ENCODE results near the gene ANXA2R. TPM values are rescaled to one million over a fixed set of nuclear protein-coding genes. Genes with fewer than 3 reads are reported as not detected.

The ANXA2R gene
- total and polyA plus RNA-seq, 9 of the 15 experiments (the other 6 are each of a cell fraction or from before 2014, with no cell fraction given), result 2.1 to 4.8 (median 3.4) TPM

GRCh38 chr5:43017428-43017815, 22.7 kb downstream of the ANXA2R start:
- no peak overlapping the region for H3K9ac ChIP-seq (ENCODE audit: insufficient read depth in 1 of 2, low read depth in 2 of 2, low read length in 2 of 2)
- H3K4me2 ChIP-seq (ENCODE audit: insufficient read depth, low read length), result no peak overlapping the region
- no peaks in the 10 kb centered on the region for H3K36me3 ChIP-seq (ENCODE audit: control insufficient read depth, insufficient read depth, low read length)
- H3K9me3 ChIP-seq (replicated peaks; ENCODE audit: control insufficient read depth, insufficient read depth, low read depth, low read length), result peaks cover 12% of the 10 kb centered on the region
- in situ Hi-C loops (cut with MboI), result no loop called here
- H2AFZ ChIP-seq (ENCODE audit: low read depth, low read length), result no peak overlapping the region
- intact Hi-C loops (cut with micrococcal nuclease), result no loop called here
- ChIA-PET CTCF (ENCODE audit: low intra/inter-chr PET ratio) (no interaction called here), POLR2A (interaction anchor here (1.4 kb wide), 1 partner anchor 13 kb away, joined by 4 read pairs; no protein-coding TSS in a partner anchor)
- 90% methylated on average over 13 of the region's 13 CpGs for WGBS (ENCODE audit: insufficient coverage, low coverage, missing lambda C conversion rate)
- no peaks in the 10 kb centered on the region for H3K9me1 ChIP-seq (ENCODE audit: control insufficient read depth, insufficient read depth, low read length)
- H4K20me1 ChIP-seq (replicated peaks; ENCODE audit: control insufficient read depth, insufficient read depth, low read length), result no peaks in the 10 kb centered on the region
- no TSS peak for BruUV-seq (replicated peaks)
- H3K79me2 ChIP-seq (ENCODE audit: control insufficient read depth, insufficient read depth, low read length), result no peaks in the 10 kb centered on the region
- no peak for ATAC-seq
- no peak for FAIRE-seq
- H3K4me1 ChIP-seq (replicated peaks in 1 of 2; ENCODE audit: control insufficient read depth in 2 of 2, insufficient read depth in 2 of 2, low read length in 2 of 2), result peaks cover 0 to 5% of the 10 kb centered on the region in 2 experiments; a peak in 2 of 5 replicates
- no peaks in the 10 kb centered on the region for H3K27me3 ChIP-seq (ENCODE audit: control insufficient read depth in 2 of 2, insufficient read depth in 2 of 2, low read length in 2 of 2)
- H3K27ac ChIP-seq (ENCODE audit: extremely low read depth, low read depth, low read length), result no peak overlapping the region
- no peak overlapping the region for H3K4me3 ChIP-seq
- no peak for DNase-seq (ENCODE audit: extremely low read depth in 1 of 4, low spot score in 3 of 4)
- TF ChIP-seq ZNF512 (tag; IDR thresholded peaks at IDR 0.05) (no peak), ZNF445 (CRISPR knock-in tag; IDR thresholded peaks at IDR 0.05; ENCODE audit: low read depth) (no peak), ASH1L (IDR thresholded peaks at IDR 0.05; ENCODE audit: borderline replicate concordance, low read depth, partially characterized antibody) (no peak), ZNF780A (CRISPR knock-in tag; IDR thresholded peaks at IDR 0.05) (no peak), RERE (CRISPR knock-in tag; IDR thresholded peaks at IDR 0.05; ENCODE audit: borderline replicate concordance) (no peak), STAT5A (IDR thresholded peaks at IDR 0.05; ENCODE audit: borderline replicate concordance, low read length) (no peak), E2F5 (CRISPR knock-in tag; IDR thresholded peaks at IDR 0.05) (no peak)

All from K562 (cell line).